ENCODE measurements around the gene NDUFS5.

DNA sequence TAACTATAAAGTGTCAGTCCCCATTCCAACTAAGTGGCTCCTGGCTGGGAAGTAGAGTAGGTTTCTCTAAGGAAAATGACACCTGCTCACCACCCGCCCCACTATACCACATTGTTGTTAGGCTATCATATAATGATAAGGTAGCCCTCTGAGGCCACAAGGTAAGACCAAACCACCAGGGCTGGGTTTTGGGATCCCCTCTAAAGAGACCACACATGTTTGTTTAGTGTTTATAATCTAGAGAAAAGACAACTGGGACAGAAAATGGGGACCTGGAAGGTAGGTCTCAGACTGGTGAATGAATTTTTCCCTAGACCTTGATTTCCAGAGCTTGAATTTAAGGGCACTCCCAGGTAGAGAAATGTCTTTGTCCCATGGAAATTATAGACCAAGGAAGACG is 19.9 kb upstream of the NDUFS5 start:
- no peak for TF ChIP-seq EZH2 (IDR thresholded peaks at IDR 0.05; ENCODE audit: borderline replicate concordance, low read depth, low read length, poor library complexity, severe bottlenecking)
- TF ChIP-seq, protein P1, sequence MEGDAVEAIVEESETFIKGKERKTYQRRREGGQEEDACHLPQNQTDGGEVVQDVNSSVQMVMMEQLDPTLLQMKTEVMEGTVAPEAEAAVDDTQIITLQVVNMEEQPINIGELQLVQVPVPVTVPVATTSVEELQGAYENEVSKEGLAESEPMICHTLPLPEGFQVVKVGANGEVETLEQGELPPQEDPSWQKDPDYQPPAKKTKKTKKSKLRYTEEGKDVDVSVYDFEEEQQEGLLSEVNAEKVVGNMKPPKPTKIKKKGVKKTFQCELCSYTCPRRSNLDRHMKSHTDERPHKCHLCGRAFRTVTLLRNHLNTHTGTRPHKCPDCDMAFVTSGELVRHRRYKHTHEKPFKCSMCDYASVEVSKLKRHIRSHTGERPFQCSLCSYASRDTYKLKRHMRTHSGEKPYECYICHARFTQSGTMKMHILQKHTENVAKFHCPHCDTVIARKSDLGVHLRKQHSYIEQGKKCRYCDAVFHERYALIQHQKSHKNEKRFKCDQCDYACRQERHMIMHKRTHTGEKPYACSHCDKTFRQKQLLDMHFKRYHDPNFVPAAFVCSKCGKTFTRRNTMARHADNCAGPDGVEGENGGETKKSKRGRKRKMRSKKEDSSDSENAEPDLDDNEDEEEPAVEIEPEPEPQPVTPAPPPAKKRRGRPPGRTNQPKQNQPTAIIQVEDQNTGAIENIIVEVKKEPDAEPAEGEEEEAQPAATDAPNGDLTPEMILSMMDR (conservative IDR thresholded peaks at IDR 0.05; ENCODE audit: low read depth, low read length), result no peak
